Stimulated activated CD4-positive, alpha-beta T cell treated with anti-CD3 and anti-CD28 coated beads, Interleukin-4, amount 100 ng/mL, for 1 hour (primary cell): Measurements from ENCODE around the gene C2orf76.
"Not testable (repeated sequence)": the region's sequence is repeated elsewhere in the genome, so short reads cannot be mapped to it uniquely, and the experiment has no call there.

ENCODE experiments used
- DNase-seq: peaks from one replicate; pipeline ENCODE4 v3.0.0-alpha.2; 2020

C2orf76 gene

GRCh38 chr2:119377294-119377992 lies 10.8 kb upstream of the C2orf76 start:
- no peak for DNase-seq

- no peak for DNase-seq
These were observed 10.2 kb upstream of the C2orf76 start for GRCh38 chr2:119376810-119377209.

- DNase-seq = not testable (repeated sequence)
These were observed 9.8 kb upstream of the C2orf76 start for GRCh38 chr2:119376406-119376805.

GRCh38 chr2:119373907-119374745 lies 7.5 kb upstream of the C2orf76 start:
- not testable (repeated sequence) for DNase-seq

GRCh38 chr2:119372778-119373568 lies 6.3 kb upstream of the C2orf76 start:
- no peak for DNase-seq

GRCh38 chr2:119371111-119371510 lies 4.5 kb upstream of the C2orf76 start:
- no peak for DNase-seq

GRCh38 chr2:119369845-119370244 lies 3.2 kb upstream of the C2orf76 start:
- no peak for DNase-seq

GRCh38 chr2:119367472-119368099 lies 952 bp upstream of the C2orf76 start:
- DNase-seq = peak; percentile 39

GRCh38 chr2:119366161-119366648 lies 429 bp downstream of the C2orf76 start:
- no peak for DNase-seq

- no peak for DNase-seq
These were observed 1.2 kb downstream of the C2orf76 start for GRCh38 chr2:119365436-119365835.

GRCh38 chr2:119364798-119365197 lies 1.8 kb downstream of the C2orf76 start:
- no peak for DNase-seq

- no peak for DNase-seq
These were observed 6.1 kb downstream of the C2orf76 start for GRCh38 chr2:119360423-119360966.

- no peak for DNase-seq
These were observed 6.9 kb downstream of the C2orf76 start for GRCh38 chr2:119359774-119360173.

- no peak for DNase-seq
These were observed 11.8 kb downstream of the C2orf76 start for GRCh38 chr2:119354860-119355259.

GRCh38 chr2:119352357-119352756 lies 14.3 kb downstream of the C2orf76 start:
- DNase-seq = no peak

- DNase-seq = no peak
These were observed 16.2 kb downstream of the C2orf76 start for GRCh38 chr2:119350311-119350998.

- no peak for DNase-seq
These were observed 17.3 kb downstream of the C2orf76 start for GRCh38 chr2:119349289-119349688.

- no peak for DNase-seq
These were observed 24.9 kb downstream of the C2orf76 start for GRCh38 chr2:119341684-119342083.

- DNase-seq = no peak
These were observed 27.1 kb downstream of the C2orf76 start for GRCh38 chr2:119339562-119339923.

GRCh38 chr2:119338826-119339561 lies 27.6 kb downstream of the C2orf76 start:
- peak; percentile 8 for DNase-seq

GRCh38 chr2:119338272-119338671 lies 28.4 kb downstream of the C2orf76 start:
- DNase-seq = no peak
